Colonic mucosa (tissue), 4 donors: ENCODE measurements around the gene GAPDHS. TPM values are rescaled to one million over a fixed set of nuclear protein-coding genes. Genes with fewer than 3 reads are reported as not detected.

Experiments used
- DNase-seq: peaks from one replicate; pipeline ENCODE4 v3.0.0-alpha.2; 2020
- H3K27ac ChIP-seq: fragments of 200-600 bp; one replicate; pipeline ENCODE4 v1.8.0; 2021
- H3K27me3 ChIP-seq: fragments of 200-600 bp; one replicate; pipeline ENCODE4 v1.8.0; 2021
- H3K36me3 ChIP-seq: fragments of 200-600 bp; one replicate; pipeline ENCODE4 v1.8.0; 2021
- H3K4me1 ChIP-seq: fragments of 200-600 bp; one replicate; pipeline ENCODE4 v1.8.0; 2021; ENCODE audit warnings: mild to moderate bottlenecking
- H3K4me3 ChIP-seq: fragments of 200-600 bp; one replicate; pipeline ENCODE4 v1.8.0; 2021
- H3K9ac ChIP-seq, 2 donors: one replicate each; pipeline ENCODE4 v1.7.0; 2013; ENCODE audit warnings: control low read depth in 2 of 2, low read depth in 2 of 2, low read length in 2 of 2
- H3K9me3 ChIP-seq: fragments of 200-600 bp; one replicate; pipeline ENCODE4 v1.8.0; 2021
- intact Hi-C: fragments of 100-400 bp; cut with DNase I; formaldehyde crosslinking; loops from one replicate; pipeline ENCODE4 v1.14.1; 2022
- total RNA-seq, 2 donors: library from RNA; stranded (reverse); fragmentation: NEBNext Ultra II Directional in 1 of 2; extraction: Animal tissue kit (Norgen Biotek cat#: 25700) in 1 of 2; gene quantifications; one replicate each; pipeline ENCODE4 v1.2.1, GENCODE V29; 2021
- TF ChIP-seq, protein P1 (sequence below): fragments of 200-600 bp; IDR thresholded peaks from one replicate; pipeline ENCODE4 v1.8.0; 2022; ENCODE audit warnings: antibody characterized with exemption, mild to moderate bottlenecking
- donor health status: healthy.
- donor health status: DM: no; HTN: no; CAD: no.
- donor health status: DM: no; HTN: no; CAD: no.

Gene GAPDHS
- total RNA-seq, 2 donors from 2014 or later = not detected

DNA sequence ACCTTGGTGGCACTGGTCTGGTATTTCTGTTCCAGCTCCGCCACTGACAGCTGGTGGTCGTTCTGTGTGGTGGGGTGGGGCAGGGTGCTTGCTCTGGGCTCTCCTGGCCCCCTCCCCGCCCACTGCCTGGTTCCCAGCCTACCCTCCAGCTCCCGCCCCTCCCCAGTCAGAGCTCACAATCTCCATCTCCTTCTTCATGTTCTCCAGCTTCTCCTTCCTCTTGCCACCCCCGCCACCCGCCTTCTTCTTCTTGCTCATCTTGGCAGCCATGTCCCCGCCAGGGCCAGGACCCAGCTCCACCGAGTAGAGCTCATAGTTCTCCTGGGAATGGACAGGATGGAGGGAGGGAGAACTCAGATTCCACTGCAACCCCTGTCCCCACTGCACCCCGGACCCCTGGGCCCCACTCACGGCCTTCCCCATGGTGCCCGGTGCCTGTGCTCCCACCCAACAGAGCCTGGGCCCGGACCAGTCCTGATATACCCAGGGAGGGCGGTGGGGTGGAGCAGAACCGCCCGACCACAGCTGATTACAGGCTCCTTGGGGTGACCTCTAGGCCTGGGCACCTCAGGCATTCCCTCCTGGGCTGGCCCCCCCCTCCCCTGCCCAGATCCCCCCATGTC lies 30.1 kb downstream of the GAPDHS start, which contains the start of gene ATP4A:
ATP4A (minus strand) TSS at position 452 of the 623 bp plus-strand sequence; CDS start at position 423, 29 bp downstream.
- TF ChIP-seq, protein P1, sequence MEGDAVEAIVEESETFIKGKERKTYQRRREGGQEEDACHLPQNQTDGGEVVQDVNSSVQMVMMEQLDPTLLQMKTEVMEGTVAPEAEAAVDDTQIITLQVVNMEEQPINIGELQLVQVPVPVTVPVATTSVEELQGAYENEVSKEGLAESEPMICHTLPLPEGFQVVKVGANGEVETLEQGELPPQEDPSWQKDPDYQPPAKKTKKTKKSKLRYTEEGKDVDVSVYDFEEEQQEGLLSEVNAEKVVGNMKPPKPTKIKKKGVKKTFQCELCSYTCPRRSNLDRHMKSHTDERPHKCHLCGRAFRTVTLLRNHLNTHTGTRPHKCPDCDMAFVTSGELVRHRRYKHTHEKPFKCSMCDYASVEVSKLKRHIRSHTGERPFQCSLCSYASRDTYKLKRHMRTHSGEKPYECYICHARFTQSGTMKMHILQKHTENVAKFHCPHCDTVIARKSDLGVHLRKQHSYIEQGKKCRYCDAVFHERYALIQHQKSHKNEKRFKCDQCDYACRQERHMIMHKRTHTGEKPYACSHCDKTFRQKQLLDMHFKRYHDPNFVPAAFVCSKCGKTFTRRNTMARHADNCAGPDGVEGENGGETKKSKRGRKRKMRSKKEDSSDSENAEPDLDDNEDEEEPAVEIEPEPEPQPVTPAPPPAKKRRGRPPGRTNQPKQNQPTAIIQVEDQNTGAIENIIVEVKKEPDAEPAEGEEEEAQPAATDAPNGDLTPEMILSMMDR = no peak
- no peak for DNase-seq
- H3K4me3 ChIP-seq = no peak within 1 kb of the TSS
- peaks cover 10% of the 10 kb centered on the region for H3K27me3 ChIP-seq
- no peak within 1 kb of the TSS for H3K27ac ChIP-seq
- intact Hi-C loops = no loop called here
- H3K36me3 ChIP-seq = no peaks in the 10 kb centered on the region
- H3K4me1 ChIP-seq = peaks cover under 1% of the 10 kb centered on the region
- H3K9me3 ChIP-seq = no peaks in the 10 kb centered on the region
- no peak within 1 kb of the TSS for H3K9ac ChIP-seq

DNA sequence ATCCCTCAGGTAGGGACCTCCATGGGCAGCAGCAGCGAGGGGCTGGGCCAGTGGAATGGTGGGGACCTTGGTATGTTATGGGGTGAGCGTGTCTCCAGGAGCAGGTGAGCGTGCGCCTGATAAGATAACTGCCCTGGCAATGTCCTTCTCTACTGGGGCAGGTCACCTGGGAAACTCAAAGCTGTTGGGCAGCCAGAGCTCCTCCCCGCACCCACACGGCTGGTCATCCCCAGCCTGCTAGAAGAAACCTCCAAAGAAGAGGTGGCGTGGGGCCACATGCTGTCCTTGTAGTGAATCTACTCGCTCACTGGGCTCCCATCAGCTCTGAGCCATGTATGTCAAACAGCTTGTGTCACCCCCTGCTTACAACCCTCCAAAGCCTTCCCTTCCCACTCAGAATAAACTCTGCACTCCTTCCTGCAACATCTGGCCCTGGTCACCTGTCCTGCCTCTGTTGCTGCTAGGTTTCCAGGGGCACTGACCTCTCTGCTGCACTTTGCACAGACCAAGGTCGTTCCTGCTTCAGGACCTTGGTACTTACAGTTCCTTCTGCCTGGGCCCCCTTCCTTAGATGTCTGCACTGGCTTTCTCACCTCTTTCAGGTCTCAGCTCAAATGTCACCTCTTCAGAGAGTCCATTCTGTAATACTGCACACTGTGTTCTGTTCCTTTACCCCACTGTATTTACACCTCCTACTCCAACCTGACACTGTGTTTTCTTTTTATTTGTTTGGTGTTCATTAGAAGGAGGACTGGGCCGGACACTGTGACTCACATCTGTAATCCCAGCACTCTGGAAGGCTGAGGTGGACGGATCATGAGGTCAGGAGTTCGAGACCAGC lies 32.0 kb downstream of the GAPDHS start:
- intact Hi-C loops = no loop called here
- no peak overlapping the region for H3K4me3 ChIP-seq
- H3K27ac ChIP-seq = no peak overlapping the region

DNA sequence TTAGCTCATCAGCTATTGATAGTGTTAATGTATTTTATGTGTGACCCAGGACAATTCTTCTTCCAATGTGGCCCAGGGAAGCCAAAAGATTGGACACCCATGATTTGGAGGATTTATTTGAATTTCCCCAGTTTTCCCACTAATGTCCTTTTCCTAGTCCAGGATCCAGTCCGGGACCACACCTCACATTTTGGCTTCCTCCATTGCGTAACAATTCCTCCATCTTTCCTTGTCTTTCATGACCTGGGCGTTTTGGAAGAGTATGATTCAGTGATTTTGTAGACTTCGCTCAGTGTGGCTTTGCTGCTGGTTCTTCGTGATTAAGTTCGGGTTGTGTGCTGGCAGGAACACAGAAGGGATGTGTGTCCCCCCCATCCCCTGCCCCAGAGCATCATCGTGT lies 33.5 kb downstream of the GAPDHS start:
- H3K9me3 ChIP-seq = no peaks in the 10 kb centered on the region
- no peaks in the 10 kb centered on the region for H3K27me3 ChIP-seq
- TF ChIP-seq, protein P1 = no peak
- DNase-seq = no peak
- H3K36me3 ChIP-seq = no peaks in the 10 kb centered on the region
- H3K27ac ChIP-seq = no peak overlapping the region
- no peak overlapping the region for H3K9ac ChIP-seq
- H3K4me1 ChIP-seq = no peaks in the 10 kb centered on the region
- intact Hi-C loops = no loop called here
- H3K4me3 ChIP-seq = no peak overlapping the region

More for the DNA sequence above, 32.0 kb downstream of the GAPDHS start:
- Histone ChIP-seq H3K9me3 (no peaks in the 10 kb centered on the region), H3K36me3 (no peaks in the 10 kb centered on the region), H3K4me1 (no peaks in the 10 kb centered on the region), H3K27me3 (no peaks in the 10 kb centered on the region), H3K9ac (no peak overlapping the region)
- no peak for DNase-seq
- TF ChIP-seq, protein P1 = no peak

DNA sequence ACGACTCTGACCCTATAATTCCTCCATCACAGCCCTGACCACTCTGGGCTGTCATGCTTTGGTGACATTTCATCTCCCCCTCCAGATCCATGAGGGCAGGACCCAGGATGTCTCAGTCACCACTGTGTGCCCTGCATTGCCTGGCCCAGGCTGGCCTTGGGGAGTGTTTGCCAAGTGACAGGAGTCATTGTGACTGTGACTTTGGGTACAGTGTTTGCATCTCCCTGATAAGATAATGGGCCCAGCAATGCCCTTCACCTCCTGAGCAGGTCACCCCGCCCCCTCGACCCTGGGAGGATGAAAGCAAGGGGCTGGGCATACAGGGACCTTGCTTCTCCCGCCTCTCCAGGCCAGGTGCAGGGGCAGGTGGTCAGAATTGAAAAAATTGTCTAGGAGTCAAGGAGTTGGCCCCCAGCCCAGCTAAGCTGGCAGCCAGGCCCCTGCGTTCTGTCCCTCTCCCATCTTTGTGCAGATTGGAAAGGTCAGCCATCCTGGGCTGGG lies 36.1 kb downstream of the GAPDHS start:
- TF ChIP-seq, protein P1 = no peak
- Histone ChIP-seq H3K9ac (no peak overlapping the region), H3K4me3 (no peak overlapping the region), H3K9me3 (no peaks in the 10 kb centered on the region), H3K27ac (no peak overlapping the region), H3K4me1 (no peaks in the 10 kb centered on the region), H3K27me3 (no peaks in the 10 kb centered on the region), H3K36me3 (no peaks in the 10 kb centered on the region)
- intact Hi-C loops = no loop called here
- DNase-seq = no peak

DNA sequence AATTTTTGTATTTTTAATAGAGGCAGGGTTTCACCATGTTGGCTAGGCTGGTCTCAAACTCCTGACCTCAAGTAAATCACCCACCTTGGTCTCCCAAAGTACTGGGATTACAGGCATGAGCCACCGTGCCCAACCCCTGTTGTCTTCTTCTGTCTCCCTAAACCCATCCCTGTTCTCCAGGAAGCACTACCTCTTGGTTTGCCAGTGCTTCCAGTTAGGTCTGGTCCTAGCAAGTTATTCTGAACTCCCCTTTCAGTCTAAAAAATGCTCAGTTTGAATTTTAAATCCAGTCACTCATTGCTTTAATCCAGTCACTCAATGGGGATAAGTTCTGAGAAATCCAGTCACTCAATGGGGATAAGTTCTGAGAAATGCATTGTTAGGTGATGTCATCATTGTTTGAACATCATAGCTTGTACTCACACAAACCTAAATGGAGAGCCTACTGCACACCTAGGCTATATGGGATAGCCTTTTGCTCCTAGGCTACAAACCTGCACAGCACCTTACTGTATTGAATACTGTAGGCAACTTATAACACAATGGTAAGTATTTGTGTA lies 38.2 kb downstream of the GAPDHS start:
- Histone ChIP-seq H3K9me3 (no peaks in the 10 kb centered on the region), H3K4me1 (no peaks in the 10 kb centered on the region), H3K27me3 (no peaks in the 10 kb centered on the region), H3K9ac (no peak overlapping the region), H3K27ac (no peak overlapping the region), H3K36me3 (no peaks in the 10 kb centered on the region), H3K4me3 (no peak overlapping the region)
- TF ChIP-seq, protein P1 = no peak
- DNase-seq = no peak
- intact Hi-C loops = no loop called here
